Left kidney (tissue), 2 donors: ENCODE results near the gene SATB2. TPM values are rescaled to one million over a fixed set of nuclear protein-coding genes. Genes with fewer than 3 reads are reported as not detected.

ENCODE experiments used
- DNase-seq: peaks from one replicate; pipeline ENCODE4 v3.0.0-alpha.2; 2013
- polyA plus RNA-seq: library from polyadenylated mRNA; unstranded; fragments of 120-200 nt; gene quantifications from one replicate; pipeline ENCODE4 v1.2.1, GENCODE V29; 2013; ENCODE audit not compliant: insufficient read length

Gene SATB2
- polyA plus RNA-seq, 1 donor = 18.7 TPM

GRCh38 chr2:199257261-199258224 lies 200.2 kb downstream of the SATB2 start:
- DNase-seq = peak; percentile 3

GRCh38 chr2:199230091-199230490 lies 227.6 kb downstream of the SATB2 start:
- DNase-seq = no peak

GRCh38 chr2:199228887-199229819 lies 228.6 kb downstream of the SATB2 start:
- DNase-seq = no peak

GRCh38 chr2:199223791-199224190 lies 233.9 kb downstream of the SATB2 start:
- DNase-seq = no peak

- no peak for DNase-seq
These were observed 236.8 kb downstream of the SATB2 start for GRCh38 chr2:199220920-199221319.

- no peak for DNase-seq
These were observed 238.2 kb downstream of the SATB2 start for GRCh38 chr2:199219551-199219950.
